Fibroblast of the aortic adventitia (primary cell): ENCODE results near the gene GPC5. TPM values are rescaled to one million over a fixed set of nuclear protein-coding genes. Genes with fewer than 3 reads are reported as not detected.

Experiments used
- DNase-seq: peaks from one replicate; pipeline ENCODE4 v3.0.0-alpha.2; 2010; ENCODE audit warnings: low read depth
- H3K4me3 ChIP-seq: 2 replicates; pipeline ENCODE4 v1.5.1; 2011; ENCODE audit warnings: low read depth, mild to moderate bottlenecking, control low read depth, low read length, moderate library complexity
- total RNA-seq: library from RNA; depleted of rRNA; stranded (reverse); fragments of >200 nt; gene quantifications from 2 replicates; pipeline ENCODE4 v1.2.3, GENCODE V29; 2012; ENCODE audit warnings: low replicate concordance
- TF ChIP-seq, protein P1 (sequence below): IDR thresholded peaks from 2 replicates; pipeline ENCODE4 v1.5.1; 2011; ENCODE audit warnings: mild to moderate bottlenecking, low read length, control low read depth, inconsistent platforms; ENCODE audit not compliant: insufficient read depth

Gene GPC5
- total RNA-seq, 1 donor = 0.18 TPM

DNA sequence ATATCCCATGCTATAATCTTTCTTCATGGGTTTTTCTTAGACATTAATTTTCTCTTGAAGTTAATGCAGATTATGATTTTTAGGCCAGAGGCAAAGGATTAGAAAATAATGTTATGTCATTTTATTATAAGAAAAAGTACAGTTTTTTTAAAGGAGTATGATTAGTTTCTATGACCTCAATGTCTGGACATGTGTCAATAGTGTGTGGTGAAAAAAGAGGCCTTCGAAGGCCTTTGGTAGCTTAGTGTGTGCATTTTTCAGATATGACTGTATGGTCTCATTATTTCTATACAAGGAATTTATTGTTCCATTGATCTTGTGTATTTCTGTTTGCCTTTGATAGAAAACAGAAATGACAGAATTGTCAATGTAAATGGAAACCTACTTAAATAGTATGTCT, 195.6 kb downstream of the GPC5 start:
- DNase-seq = peak; percentile 2
- no peak overlapping the region for H3K4me3 ChIP-seq
- TF ChIP-seq, protein P1, sequence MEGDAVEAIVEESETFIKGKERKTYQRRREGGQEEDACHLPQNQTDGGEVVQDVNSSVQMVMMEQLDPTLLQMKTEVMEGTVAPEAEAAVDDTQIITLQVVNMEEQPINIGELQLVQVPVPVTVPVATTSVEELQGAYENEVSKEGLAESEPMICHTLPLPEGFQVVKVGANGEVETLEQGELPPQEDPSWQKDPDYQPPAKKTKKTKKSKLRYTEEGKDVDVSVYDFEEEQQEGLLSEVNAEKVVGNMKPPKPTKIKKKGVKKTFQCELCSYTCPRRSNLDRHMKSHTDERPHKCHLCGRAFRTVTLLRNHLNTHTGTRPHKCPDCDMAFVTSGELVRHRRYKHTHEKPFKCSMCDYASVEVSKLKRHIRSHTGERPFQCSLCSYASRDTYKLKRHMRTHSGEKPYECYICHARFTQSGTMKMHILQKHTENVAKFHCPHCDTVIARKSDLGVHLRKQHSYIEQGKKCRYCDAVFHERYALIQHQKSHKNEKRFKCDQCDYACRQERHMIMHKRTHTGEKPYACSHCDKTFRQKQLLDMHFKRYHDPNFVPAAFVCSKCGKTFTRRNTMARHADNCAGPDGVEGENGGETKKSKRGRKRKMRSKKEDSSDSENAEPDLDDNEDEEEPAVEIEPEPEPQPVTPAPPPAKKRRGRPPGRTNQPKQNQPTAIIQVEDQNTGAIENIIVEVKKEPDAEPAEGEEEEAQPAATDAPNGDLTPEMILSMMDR = no peak

DNA sequence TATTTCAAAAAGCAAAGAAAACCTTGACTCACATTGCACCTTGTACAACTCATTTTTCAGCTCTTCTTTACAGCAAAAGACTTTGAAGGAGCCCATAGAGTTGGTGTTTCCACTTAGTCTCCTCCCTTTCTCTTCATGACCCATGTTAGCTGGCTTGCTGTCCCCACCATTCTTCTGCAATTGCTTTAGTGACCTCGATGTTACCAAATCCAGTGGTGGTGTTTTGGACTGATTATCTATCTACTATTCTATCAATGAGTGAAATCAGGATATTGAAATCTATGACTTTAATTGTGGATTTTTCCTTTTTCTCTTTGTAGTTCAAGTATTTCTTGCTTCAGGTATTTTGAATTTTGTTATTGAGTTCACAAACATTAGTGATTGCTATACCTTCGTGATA, 197.3 kb downstream of the GPC5 start:
- no peak for DNase-seq
- TF ChIP-seq, protein P1 = no peak
- H3K4me3 ChIP-seq = no peak overlapping the region

DNA sequence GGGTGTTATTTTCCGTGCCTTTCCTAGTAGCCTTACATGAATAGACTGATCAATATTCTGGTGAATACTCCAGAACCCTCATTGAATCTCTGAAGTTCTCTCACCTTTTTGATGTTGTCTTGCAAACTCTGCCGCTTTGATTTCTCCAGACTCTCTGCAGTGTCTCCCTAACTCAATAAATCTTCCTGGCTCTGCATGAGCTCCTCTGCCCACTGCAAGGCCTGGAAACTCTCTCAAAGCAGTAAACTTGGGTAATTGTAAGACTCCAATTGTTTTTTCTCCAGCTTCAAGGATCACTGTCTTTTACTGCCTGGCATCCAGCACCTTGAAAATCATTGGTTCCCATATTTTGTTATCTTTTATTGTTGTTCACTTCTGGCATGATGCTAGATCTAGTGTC, 198.4 kb downstream of the GPC5 start:
- DNase-seq = no peak
- TF ChIP-seq, protein P1 = no peak
- H3K4me3 ChIP-seq = no peak overlapping the region

DNA sequence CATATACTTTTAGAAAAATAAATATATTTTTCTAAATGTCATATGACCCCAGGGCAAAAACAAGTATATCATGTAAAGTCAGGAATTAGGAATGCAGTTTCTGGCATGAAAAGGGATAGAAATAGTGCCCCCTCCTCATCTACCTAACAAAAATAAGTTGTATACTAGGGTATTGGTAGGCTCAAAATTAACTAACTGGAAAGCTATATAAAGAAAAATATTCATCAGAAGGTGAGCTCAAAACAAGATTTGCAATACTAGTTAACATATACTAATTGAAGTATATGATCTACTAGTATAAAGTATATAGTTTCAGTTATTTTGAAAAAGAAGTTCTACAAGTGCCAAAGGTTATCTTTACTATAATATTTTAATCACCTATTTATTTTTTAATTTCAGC, 200.2 kb downstream of the GPC5 start:
- H3K4me3 ChIP-seq = no peak overlapping the region

DNA sequence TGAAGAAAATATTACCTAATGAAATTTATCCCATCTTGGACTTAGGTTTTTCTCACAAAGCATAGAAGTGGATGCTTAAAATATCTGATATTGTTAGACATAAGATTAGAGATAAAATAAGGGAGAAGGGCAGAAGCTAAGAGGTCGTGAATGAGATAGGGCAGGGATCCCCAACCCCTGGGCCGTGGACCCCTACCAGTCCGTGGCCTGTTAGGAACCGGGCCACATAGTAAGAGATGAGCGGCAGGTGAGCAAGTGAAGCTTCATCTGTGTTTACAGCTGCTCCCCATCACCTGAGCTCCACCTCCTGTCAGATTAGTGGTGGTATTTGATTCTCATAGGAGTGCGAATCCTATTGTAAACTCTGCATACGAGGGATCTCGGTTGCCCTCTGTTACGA, 202.9 kb downstream of the GPC5 start:
- no peak for DNase-seq
- H3K4me3 ChIP-seq = no peak overlapping the region
- TF ChIP-seq, protein P1 = no peak

More for the DNA sequence above, 200.2 kb downstream of the GPC5 start:
- no peak for DNase-seq
- TF ChIP-seq, protein P1 = no peak

DNA sequence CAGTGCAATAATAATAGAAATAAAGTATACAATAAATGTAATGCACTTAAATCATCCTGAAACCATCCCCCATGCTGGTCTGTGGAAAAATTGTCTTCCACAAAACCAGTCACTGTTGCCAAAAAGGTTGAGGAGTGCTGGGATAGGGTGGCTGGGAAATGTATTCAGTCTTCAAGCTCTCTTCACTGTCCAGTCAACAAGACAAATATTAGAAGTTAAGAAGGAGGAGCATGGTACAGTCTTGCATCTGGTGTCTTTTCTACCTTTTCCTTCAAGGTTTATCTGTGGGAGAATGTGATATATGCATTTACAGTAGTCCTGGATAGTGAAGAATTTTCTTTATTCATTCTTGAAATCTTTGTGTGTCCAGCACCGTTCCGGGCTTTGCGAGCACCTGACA, 203.4 kb downstream of the GPC5 start:
- H3K4me3 ChIP-seq = no peak overlapping the region
- DNase-seq = no peak
- TF ChIP-seq, protein P1 = no peak

DNA sequence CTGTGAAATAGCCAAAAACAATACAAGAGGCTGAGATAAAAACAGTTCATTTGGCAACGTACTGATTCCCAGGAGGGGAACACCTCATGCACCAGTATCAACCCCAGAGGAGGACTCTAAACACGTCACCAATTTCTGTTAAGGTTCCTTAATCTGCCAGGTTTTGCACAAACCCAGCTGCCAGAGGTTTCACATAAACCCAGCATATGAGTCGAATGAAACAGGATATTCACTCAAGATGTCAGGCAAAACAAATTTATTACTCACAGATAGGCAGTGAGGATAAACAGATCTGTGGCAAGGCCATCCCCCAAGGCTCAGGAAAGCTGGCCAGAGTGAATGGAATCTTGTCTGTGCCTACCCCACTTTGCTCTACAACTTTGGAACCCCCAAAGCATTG, 210.9 kb downstream of the GPC5 start:
- DNase-seq = peak; percentile 77
- no peak overlapping the region for H3K4me3 ChIP-seq
- TF ChIP-seq, protein P1 = no peak
